GM21786 (cell line): ENCODE data around the gene PANK4.

Experiments
- ATAC-seq: cut with Tn5 transposase; IDR thresholded peaks from one replicate; pipeline ENCODE4 v1.9.1; 2021; ENCODE audit not compliant: unreplicated experiment

Gene PANK4

DNA sequence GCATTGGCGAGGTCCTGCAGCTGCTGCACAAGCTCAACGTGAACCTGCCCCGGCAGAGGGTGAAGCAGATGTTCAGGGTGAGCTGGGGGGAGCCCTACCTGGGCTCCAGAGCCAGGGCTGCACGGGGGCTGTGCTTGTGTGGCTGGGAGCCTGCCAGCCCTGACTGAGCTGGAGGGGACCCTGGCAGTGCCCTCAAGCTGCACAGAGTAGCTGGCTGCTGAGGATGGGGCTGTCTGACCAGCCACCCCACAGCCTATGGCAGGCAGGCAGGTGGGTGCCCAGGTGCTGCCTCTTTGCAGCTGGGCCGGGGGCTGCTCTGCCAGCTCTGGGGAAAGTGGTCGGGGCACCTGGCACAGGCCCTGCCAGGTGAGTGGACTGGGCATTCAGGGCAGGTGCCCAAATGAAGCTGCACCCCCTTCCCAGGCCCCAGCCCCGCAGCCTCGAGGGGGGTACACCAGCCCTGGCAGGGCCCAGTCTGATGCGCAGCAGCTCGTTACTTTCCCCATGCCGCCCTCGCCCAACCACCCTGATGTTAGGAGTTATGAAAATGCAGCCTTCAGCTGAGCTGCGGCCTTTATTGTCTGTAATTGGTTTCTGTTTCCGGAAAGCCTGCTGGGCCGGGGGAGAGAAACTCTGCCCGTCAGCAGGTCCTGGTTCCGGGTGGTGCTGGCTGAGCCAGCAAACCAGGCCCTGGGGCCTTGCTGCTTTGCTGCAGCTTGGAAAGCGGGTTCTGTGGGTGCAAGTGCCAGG is 46.0 kb downstream of the PANK4 start:
- no peak for ATAC-seq

GRCh38 chr1:2479618-2480017 is 46.8 kb downstream of the PANK4 start:
- ATAC-seq = no peak

DNA sequence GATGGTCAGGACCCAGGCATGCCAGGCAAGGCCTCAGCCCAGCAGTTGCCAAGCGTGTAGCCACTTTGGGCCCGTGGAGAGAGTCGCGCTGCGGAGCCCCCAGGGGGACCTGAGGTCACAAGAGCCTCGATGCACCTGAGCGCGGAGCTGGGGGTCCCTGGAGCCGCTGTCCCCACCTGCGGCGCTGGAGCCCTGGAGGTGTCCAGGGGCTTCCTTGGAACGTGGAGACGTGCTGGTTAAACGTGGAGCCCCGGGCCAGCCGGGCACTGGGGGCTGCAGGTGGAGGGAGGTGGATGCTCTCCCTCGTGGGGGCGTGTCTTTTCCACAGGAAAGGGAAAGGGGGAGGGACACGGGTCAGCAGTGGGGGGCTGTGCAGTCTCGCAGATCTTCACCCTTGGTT is 47.2 kb downstream of the PANK4 start:
- no peak for ATAC-seq

- no peak for ATAC-seq
These were observed 48.5 kb downstream of the PANK4 start for GRCh38 chr1:2477791-2478499.

DNA sequence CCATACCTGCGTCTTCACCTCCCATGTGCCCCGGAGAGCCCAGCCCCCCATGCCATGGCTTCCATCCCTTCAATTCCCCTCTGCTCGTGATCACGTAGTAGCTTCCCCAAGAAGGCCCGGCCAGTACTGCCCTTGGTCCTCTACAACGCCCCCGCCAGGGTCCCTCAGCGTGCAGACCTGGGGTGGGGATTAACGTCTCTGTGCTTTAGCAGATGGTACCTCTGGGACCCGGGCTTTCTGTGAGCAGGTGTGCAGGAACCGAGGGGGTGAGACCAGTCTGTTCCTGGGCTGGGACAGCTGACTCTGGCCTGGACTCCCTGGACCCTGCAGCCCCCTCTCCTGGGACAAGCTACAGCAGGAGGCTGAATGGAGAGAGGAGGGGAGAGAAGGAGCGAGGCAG is 49.1 kb downstream of the PANK4 start:
- no peak for ATAC-seq

GRCh38 chr1:2476061-2476999 is 50.1 kb downstream of the PANK4 start, which contains the start of gene PLCH2:
TSS of gene PLCH2 (plus strand) at chr1:2476289. CDS start at chr1:2476589, 300 bp downstream.
- ATAC-seq = no peak

DNA sequence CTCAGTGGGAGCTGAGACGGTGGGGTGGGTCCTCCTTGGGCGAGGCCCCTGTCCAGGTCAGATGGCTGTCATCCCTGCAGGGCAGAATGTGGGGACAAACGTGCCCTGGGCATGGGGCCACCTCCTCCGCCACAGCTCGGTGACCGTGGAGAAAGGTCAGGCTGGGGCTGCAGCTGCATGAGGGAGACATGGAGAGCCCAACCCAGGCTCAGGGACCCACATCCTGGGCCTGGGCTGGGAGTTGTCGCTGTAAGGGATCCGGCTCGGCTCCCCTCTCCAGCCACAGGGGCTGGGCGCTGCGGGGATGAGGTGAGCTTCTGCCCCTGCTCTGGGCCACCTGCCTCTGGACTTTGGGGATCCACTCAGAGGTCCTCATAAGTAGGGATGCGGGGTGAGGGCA is 50.8 kb downstream of the PANK4 start:
- ATAC-seq = no peak

DNA sequence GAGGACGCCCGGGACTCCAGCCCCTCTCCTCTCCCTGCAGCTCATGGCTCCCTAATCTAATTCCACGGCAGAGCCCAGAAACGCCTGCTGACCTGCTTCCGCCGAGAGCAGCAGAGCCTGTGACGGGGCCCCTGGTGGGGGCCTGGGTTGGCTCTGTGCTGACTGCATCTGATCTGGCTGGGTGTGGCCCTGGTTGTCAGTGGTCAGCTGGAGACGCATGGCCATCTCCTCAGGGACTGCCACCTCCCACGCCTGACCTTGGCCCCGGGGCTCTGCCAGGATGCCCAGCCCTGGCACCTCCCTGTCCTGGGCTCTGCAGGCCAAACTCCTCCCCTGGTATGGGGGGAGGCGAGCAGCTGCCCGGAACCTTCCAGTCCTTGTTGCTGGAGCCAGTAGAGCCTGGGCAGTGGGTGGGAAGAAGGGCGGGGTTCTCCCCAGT is 51.4 kb downstream of the PANK4 start:
- ATAC-seq = no peak

- ATAC-seq = no peak
These were observed 52.1 kb downstream of the PANK4 start for GRCh38 chr1:2474104-2474844.

- ATAC-seq = no peak
These were observed 53.2 kb downstream of the PANK4 start for GRCh38 chr1:2473198-2473597.

- ATAC-seq = no peak
These were observed 53.7 kb downstream of the PANK4 start for GRCh38 chr1:2472561-2473177.

- ATAC-seq = no peak
These were observed 54.3 kb downstream of the PANK4 start for GRCh38 chr1:2472109-2472508.

- no peak for ATAC-seq
These were observed 54.8 kb downstream of the PANK4 start for GRCh38 chr1:2471587-2472001.

- ATAC-seq = no peak
These were observed 55.3 kb downstream of the PANK4 start for GRCh38 chr1:2471159-2471471.

- ATAC-seq = no peak
These were observed 55.9 kb downstream of the PANK4 start for GRCh38 chr1:2470290-2471158.

DNA sequence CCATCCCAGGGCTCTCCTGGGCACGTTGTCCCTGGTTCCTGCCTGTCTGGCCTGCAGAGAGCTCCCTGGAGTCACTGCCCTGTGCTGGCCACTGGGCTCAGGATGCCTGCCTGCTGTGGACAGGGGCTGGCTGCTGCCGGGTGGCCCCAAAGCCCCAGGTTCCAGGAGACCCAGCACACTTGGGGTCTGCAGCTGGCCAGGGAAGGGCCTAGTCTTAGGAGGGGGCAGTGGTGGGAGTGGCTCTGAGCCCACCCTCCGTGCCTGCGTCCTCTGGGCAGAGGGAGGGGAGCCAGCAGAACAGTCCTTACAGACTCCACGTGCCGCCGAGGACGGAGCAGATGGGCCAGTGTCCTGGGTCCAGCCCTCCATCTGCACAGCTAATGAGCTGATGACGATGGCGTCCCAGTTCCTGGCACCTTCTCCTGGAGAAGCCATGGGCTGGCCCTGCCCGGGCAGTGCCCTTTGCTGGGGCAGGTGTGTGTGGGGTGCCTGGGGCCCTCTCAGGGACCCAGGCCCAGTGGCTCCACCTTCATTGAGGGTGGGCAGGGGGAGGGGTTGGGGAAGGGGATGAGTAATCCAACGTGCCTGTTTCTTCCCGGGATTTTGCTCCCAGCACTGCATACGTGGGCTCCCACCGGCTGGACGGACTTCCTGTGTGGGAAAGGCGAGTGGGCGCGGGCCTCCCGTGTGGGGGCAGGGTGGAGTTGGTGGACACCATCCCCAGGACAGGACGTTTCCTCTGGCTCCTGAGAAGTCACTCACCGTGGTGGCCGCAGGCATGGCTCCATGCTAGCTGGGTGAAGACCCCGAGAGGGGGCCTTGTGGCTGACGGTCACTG is 57.1 kb downstream of the PANK4 start:
- ATAC-seq = no peak

DNA sequence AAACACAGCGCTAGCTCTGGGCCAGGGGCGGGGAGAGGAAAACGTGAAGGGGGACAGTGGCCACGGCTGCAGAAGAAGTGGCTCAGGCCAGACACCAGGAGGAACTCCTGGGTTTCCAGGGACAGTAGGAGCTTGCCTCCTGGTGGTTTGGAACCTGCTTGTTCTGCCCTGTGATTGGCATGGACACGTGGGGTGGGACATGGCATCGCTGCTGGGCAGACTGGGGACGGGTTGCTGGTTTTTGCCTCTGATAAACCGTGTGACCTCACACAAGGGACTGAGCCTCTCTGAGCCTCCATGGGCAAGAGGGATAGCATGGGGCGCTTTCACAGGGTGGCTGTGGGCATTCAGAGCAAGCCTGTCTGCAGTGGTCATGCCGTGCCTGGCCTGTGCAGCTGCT is 57.9 kb downstream of the PANK4 start:
- no peak for ATAC-seq

DNA sequence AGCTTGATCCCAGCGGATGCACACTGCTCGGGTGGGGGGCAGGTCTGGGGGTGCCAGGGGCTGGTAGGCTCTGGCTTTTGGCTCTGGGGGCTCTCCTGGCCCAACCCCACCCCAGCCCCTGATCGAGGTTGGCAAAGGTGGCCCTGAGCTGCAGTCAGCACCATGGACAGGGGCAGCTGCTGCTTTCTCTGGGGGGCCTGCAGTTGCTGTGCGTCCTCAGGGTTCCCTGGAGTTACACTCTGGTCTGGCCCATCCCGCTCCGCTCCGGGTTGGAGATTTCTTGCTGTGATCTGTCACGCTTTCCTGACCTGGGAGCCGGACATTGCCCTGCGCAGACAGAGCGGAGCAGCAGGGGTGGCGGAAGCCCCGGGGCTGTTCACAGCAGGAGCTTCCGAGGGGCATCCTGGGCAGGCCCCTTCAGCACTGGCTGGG is 58.3 kb downstream of the PANK4 start:
- no peak for ATAC-seq
